Measurements from ENCODE around the gene KHDC4.

The KHDC4 gene

DNA sequence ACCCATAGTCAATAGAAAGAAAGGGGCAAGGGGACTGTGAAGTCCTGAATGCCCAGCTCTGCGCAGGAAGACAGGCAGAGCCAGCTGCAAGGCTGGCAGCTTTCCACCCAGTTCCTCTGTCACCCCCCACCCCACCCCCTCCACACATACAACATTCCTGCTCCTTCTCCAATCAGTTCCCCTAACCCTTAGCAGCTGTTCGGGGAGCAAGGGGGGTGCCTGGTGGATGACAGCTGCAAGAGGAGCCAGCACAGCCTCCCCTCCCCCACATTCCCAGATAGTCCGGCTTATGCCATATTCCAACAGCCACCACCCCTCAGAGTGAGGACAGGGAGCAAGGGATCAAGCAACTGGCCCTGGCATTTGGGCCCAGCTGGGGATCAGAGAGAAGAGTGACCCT lies 34.5 kb upstream of the KHDC4 start:
- peak; percentile 68 for DNase-seq

DNA sequence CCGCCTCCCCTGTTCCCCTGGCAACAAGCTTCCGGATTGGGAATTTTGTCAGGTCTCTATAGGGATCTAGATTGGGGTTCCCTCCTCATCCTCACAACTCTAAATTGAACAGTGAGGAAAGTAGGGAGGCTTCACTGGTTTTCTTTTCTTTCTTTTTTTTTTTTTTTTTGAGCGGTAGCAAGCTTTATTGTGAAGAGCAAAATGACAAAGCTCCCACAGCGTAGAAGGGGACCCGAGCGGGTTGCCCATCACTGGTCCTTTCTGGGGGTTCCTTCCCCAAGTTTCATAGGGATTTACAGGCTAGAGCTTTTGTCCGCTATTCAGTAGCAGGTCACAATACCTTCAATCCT lies 33.8 kb upstream of the KHDC4 start:
- DNase-seq = no peak

DNA sequence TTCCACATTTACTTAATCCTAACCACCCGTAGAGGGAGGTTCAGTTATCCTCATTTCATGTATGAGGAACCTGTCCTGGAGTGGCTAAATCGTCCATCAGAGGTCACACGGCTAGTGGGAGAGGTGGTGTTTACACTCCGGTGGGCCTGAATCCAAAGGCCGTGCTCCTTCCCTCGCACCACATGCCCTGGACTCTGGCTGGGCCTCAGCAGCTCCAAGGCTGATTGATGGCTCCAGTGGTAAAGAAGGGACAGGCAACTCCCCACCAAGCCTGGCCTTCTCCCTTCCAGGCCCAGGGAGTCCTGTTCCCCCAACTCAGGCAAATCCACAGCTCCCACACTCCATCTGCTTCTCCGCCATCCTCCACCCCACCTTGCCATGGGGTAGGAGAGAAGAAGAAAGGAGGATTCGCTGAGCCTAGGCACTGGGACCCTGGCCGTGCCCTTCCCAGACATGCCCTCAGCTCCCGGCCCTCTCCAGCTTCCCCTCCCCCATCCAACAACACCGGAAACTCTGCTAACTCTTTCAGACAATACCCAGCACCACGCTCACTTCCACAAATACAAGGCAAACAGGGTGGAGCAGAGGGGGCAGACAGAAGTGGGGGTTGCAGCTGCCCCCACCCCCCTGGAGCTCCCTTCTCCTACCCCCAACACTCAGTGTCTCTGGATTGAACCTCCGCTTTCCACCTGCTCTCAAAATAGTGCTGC lies 33.3 kb upstream of the KHDC4 start:
- DNase-seq = no peak

- DNase-seq = no peak
These were observed 32.5 kb upstream of the KHDC4 start for GRCh38 chr1:155966750-155967149.

DNA sequence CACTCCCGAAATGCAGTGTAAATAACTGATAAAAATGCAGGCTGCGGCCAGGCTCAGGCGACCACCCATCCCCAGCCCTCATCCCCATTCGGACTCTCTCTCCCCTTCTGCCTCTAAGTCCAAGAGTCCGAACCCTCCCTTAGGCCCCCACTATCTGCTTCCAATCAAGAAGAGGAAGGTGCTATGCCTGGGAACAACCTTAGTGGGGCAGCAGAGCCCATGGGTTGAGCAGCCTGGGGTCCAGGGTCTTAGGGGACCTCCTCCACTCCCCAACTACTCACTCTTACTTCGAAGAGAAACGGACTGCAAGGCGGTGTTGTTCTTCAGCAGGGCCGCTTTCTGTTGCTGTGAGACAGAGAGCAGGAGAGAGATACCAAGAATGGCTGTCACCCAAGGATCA lies 31.9 kb upstream of the KHDC4 start:
- DNase-seq = no peak

DNA sequence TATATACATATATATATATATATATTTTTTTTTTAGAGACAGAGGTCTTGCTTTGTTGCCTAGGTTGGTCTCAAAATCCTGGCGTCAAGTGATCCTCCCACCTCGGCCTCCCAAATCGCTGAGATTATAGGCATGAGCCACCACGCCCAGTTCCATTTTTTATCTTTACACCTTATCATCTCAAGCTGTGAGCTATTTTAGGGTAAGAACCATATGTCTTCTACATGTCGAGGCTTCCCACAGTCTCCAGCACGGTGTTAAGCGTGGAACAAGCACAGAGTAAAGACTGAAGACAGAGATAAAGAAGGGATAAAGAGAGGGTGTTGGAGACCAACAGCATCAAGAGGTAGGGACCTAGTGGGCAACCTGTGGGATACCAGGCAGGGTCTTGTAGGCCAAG lies 30.0 kb upstream of the KHDC4 start:
- DNase-seq = no peak

GRCh38 chr1:155962599-155963211 lies 28.5 kb upstream of the KHDC4 start:
- no peak for DNase-seq

DNA sequence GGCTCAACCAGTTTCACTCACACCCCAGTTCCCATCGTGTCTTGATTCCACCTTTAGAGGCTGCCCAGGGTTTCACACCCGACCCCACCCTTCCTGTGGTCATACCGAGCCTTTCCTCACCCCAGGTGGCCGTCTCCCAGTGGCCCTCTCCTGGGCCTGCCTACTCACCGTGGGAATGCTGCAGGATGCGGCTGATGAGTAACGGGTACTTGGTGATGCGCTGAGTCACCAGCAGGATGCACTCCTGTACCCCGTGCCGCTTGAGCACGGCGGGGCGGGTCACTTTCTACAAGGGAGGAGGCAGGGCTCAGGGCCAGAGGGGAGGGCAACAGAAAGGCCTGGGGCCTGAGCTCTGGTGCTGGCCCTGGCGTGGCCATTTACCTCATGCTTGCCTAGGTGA lies 27.7 kb upstream of the KHDC4 start:
- DNase-seq = peak; percentile 94

DNA sequence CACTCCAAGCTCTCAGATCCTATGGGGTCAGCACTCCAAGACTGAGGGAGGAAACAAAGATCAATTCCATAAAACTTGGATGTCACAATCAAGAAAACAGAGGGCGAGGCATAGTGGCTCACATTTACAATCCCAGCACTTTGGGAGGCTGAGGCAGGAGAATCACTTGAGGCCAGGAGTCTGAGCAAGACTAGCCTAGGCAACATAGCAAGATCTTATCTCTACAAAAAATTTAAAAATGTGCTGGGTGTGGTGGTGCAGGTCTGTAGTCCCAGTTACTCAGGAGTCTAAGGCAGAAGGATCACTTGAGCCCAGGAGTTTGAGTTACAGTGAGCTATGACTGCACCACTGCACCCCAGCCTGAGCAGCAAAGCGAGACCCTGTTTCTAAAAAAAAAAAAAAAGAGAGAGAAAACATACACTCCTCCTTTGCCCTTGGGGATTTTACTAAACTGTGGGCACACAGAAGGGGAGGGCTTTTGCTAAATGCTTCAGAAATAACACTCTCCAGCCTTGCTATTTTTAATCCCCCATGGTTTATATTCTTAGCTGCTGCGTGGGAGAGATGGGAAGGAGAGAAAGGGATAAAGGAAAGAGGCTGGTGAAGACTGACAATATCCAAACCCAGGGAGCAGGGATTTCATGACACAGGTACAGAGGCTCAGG lies 26.0 kb upstream of the KHDC4 start:
- DNase-seq = no peak

DNA sequence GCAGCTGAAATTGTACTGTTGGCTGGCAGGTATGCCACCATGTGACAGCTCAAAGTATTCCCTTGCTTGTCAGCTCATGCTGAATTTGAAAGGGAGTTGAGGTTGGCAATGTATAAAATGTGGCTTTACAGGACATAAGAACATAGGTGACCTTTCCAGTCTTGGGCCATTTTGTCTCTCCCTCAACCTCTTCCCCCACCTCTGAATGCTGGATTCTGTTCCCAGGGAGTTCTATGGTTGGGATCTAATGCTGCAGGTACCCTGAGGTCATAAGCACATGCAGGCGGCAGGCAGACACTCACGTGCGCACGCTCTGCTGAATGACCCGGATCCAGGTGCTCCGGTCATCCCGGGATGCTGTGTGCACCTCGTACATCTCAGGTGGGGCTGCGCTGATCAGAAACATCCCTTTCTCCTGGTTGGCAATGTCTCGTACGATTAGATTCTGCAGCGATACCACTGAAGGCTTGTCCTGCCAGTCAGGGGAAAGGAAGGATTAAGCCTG lies 23.2 kb upstream of the KHDC4 start:
- no peak for DNase-seq

DNA sequence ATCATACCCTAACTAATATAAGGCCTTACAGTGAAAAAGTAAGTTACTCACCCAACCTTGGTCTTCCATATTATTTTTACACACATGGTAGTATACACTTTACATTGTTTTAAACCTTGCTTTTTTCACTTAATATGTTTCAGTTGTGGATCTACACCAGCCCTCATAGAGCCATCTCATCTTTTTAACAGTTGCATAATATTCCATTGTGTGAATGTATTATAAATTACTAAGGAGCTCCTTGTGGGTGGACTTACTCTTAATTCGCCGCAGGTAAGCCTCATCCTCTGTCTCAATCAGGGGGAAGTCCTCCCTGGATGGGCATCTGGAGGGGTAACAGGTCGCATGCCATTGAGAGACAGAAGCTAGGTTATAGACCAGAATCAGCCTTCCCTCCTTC lies 20.4 kb upstream of the KHDC4 start:
- DNase-seq = no peak

DNA sequence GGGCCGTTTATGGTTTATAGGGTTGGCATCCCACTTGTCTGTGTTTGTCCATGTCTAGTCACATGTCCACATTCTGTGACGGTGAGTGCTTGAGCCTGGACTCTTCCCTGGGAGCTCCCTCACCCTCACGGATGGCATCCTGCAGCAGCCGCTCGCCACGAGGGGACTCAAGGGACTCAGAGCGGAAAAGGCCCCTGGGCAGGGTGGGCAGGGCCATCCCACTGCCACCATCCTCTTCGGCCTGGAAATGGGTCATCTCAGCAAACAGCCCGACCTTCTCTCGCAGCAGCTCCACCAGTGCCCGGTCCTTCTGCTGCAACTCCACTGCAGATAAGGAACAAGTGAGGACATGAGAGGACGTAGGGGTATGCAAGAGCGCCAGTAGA lies 18.3 kb upstream of the KHDC4 start:
- no peak for DNase-seq

DNA sequence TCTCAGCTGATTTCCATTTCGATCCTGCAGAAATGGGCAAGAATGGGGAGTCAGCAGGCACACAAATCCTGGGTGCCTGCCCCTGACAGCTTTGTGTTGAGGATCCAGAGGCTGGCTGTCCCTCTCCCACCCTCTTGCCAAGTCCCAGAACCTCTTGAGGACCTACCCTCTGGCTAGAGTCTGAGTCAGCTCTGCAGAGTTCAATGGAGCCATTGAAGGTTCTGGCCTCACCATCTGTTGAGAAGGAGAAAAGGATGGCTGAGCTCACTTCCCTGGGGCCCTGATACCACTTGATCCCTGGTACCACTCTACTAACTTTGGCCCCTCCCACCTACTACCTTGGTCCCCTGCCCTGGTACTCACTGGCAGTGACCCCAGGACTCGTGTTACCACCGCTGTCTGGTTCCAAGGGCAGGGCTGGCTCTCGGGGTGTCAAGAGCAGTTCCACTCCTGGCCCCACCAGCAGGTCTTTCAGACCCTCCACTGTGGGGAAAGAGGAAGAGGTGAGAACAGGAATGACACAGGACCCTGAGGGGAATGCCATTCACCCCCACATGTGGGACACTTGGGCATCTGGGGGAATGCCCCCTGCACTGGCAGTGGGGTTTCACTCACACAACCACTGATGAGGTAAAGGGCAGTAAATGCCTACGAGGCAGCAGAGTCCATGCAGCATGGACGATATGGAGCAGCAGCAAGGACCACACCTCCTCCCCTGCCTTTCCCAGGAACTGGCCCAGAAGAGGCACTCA lies 17.7 kb upstream of the KHDC4 start:
- no peak for DNase-seq

GRCh38 chr1:155950829-155951228 lies 16.6 kb upstream of the KHDC4 start:
- DNase-seq = no peak

DNA sequence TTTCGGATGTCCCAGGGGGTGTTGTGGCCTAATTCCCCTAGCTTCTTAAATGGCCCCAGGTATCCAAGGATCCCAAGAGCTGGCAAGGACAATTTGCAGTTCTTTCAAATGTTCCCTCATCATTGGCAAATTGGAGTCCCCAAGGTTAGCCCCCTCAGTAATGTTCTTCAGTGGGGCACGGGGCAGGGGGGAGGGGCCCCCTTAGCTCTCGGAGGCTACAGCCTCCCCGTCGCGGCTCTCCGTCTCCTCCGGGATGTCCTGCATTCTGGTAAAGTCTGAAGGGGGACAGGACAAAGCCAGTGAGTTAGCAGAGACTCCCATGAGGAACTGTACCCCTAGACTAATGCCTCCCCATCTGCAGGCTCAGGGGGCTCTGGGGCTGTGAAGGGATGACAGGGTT lies 13.5 kb upstream of the KHDC4 start:
- no peak for DNase-seq

DNA sequence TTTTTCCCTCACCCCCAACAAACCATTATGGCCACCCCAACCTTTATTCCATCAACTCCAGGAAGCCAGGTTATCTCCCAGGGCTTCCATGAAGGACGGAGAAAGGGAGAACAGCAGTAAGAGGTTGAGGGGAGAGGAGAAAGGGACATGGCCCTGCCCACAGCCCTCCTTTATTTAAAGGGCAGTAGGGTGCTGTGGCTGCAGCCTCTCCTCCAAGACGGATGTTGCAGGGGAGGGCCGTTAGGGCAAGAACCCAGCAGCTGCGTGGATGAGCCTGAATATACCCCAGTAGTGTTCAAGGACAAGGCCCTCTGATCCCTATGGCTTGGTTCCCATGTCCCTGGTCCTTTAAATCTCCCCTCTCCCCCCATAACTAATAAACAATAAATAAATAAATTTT lies 13.1 kb upstream of the KHDC4 start:
- DNase-seq = no peak

- DNase-seq = no peak
These were observed 12.5 kb upstream of the KHDC4 start for GRCh38 chr1:155946633-155947219.

DNA sequence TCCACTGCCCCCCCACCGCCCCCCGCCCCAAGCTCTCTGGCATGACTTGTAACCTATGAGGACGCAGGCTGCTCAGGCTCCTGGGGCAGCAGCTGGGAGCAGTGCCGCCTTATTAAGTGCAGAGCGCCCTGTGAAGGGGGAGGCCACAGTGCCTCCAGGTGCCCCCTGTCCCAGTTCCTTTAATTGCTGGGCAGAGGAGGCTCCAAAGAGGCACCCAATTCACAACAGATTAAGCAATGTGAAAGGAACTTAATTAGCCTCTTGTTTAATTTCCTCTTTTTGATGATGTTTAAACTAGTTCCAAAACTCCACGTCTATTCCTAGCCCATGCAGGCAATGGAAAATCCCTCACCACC lies 10.2 kb upstream of the KHDC4 start:
- no peak for DNase-seq

GRCh38 chr1:155942578-155943141 lies 8.4 kb upstream of the KHDC4 start:
- no peak for DNase-seq

DNA sequence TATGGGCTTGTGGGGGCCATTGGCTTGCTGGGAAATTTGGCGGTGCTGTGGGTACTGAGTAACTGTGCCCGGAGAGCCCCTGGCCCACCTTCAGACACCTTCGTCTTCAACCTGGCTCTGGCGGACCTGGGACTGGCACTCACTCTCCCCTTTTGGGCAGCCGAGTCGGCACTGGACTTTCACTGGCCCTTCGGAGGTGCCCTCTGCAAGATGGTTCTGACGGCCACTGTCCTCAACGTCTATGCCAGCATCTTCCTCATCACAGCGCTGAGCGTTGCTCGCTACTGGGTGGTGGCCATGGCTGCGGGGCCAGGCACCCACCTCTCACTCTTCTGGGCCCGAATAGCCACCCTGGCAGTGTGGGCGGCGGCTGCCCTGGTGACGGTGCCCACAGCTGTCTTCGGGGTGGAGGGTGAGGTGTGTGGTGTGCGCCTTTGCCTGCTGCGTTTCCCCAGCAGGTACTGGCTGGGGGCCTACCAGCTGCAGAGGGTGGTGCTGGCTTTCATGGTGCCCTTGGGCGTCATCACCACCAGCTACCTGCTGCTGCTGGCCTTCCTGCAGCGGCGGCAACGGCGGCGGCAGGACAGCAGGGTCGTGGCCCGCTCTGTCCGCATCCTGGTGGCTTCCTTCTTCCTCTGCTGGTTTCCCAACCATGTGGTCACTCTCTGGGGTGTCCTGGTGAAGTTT lies 7.8 kb upstream of the KHDC4 start:
- no peak for DNase-seq

DNA sequence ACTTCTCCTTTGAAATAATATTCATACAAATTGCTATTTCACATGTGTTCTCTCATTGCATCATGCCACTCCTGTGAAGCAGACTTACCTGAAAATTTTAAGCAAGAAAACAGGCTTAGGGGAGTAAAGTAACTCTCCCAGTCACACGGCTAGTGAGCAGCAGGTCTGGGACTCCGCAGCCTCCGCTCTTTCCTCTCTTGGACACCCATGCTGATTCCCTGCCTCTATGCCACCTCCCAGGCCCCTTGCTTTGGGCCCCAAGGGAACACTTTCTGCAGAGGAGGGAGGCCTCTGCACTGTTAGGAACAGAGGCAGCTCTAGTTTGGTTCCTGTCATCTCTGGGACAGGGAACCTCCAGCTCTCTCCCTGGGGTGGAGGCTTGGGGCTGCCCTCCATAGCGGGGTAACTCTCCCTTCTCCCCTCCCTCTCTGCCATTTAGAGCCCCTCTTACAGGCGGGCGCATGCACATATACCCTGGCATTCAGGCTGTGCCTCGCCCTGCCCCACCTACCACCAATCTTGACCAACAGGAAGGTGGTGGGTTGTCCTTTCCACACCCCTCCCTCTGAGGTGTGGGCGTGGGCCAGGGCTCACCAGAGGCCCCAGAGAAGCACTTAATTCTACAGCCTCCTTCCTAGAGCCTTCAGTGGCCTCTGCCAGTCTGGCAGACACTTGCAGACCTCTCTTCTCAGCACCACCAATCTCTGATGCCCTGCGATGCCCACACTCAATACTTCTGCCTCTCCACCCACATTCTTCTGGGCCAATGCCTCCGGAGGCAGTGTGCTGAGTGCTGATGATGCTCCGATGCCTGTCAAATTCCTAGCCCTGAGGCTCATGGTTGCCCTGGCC lies 7.0 kb upstream of the KHDC4 start, which contains the start of gene RXFP4:
Gene RXFP4 (plus strand): TSS at position 646 of the 852 bp plus-strand sequence. CDS start 72 bp downstream, at position 718.
- no peak for DNase-seq

All from fibroblast of skin of right biceps (primary cell).